ENCODE data around the gene SCARB1. TPM values are rescaled to one million over a fixed set of nuclear protein-coding genes. Genes with fewer than 3 reads are reported as not detected.

SCARB1 gene
- total and polyA plus RNA-seq, 2 donors (not counting 3 experiments of a cell fraction or from before 2014, with no cell fraction given) = 125 to 141 TPM

- Histone ChIP-seq H3K9ac (replicated peaks; ENCODE audit: extremely low read depth, insufficient read depth, low read length) (no peak overlapping the region), H3K27me3 (ENCODE audit: control insufficient read depth in 2 of 2, insufficient read depth in 2 of 2, low read length in 2 of 2) (no peaks in the 10 kb centered on the region), H4K20me1 (replicated peaks; ENCODE audit: control insufficient read depth, extremely low read depth, insufficient read depth, low read length) (no peaks in the 10 kb centered on the region), H2AFZ (ENCODE audit: low read depth, low read length) (no peak overlapping the region), H3K4me3 (replicated peaks in 1 of 3; ENCODE audit: insufficient read depth in 1 of 3, low read depth in 1 of 3, low read length in 3 of 3) (no peak overlapping the region), H3K4me2 (ENCODE audit: insufficient read depth, low read length) (no peak overlapping the region), H3K9me1 (replicated peaks; ENCODE audit: control insufficient read depth, extremely low read depth, insufficient read depth, low read length) (no peaks in the 10 kb centered on the region), H3K79me2 (ENCODE audit: control insufficient read depth, insufficient read depth, low read length) (peaks cover 26% of the 10 kb centered on the region), H3K4me1 (ENCODE audit: control insufficient read depth, extremely low read depth, insufficient read depth, low read length) (no peaks in the 10 kb centered on the region), H3K27ac (ENCODE audit: insufficient read depth, low read depth, low read length) (no peak overlapping the region), H3K36me3 (ENCODE audit: control insufficient read depth in 2 of 2, extremely low read depth in 1 of 2, insufficient read depth in 2 of 2, low read length in 2 of 2) (no peaks in the 10 kb centered on the region), H3K9me3 (replicated peaks; ENCODE audit: control insufficient read depth, insufficient read depth, low read length) (no peaks in the 10 kb centered on the region)
- FAIRE-seq (no peak), DNase-seq (ENCODE audit: low read depth, low spot score) (no peak)
- ChIA-PET CTCF (no interaction called here), POLR2A (no interaction called here)
- no TSS peak for BruUV-seq (replicated peaks)
- dilution Hi-C loops (cut with MboI; ENCODE audit: extremely low pct_ligation_motif_present, low sequenced_read_pairs) (no loop called here), intact Hi-C loops (cut with micrococcal nuclease) (no loop called here)
- TF ChIP-seq POLR2A (IDR thresholded peaks at IDR 0.05; ENCODE audit: low read depth, low read length) (no peak), CTCF (IDR thresholded peaks at IDR 0.05; ENCODE audit: extremely low read depth in 1 of 2, insufficient read depth in 1 of 2, low read depth in 1 of 2, low read length in 2 of 2) (no peak)
These were observed 33.9 kb downstream of the SCARB1 start for GRCh38 chr12:124829708-124830304.

- H4K20me1 ChIP-seq (replicated peaks; ENCODE audit: control insufficient read depth, extremely low read depth, insufficient read depth, low read length) = no peaks in the 10 kb centered on the region
- FAIRE-seq = no peak
- H3K4me1 ChIP-seq (ENCODE audit: control insufficient read depth, extremely low read depth, insufficient read depth, low read length) = no peaks in the 10 kb centered on the region
- no peak overlapping the region for H3K9ac ChIP-seq (replicated peaks; ENCODE audit: extremely low read depth, insufficient read depth, low read length)
- H3K9me3 ChIP-seq (replicated peaks; ENCODE audit: control insufficient read depth, insufficient read depth, low read length) = no peaks in the 10 kb centered on the region
- CTCF ChIA-PET = no interaction called here
- no TSS peak for BruUV-seq (replicated peaks)
- no peaks in the 10 kb centered on the region for H3K27me3 ChIP-seq (ENCODE audit: control insufficient read depth in 2 of 2, insufficient read depth in 2 of 2, low read length in 2 of 2)
- intact Hi-C loops (cut with micrococcal nuclease) (no loop called here), dilution Hi-C loops (cut with MboI; ENCODE audit: extremely low pct_ligation_motif_present, low sequenced_read_pairs) (no loop called here)
- H3K79me2 ChIP-seq (ENCODE audit: control insufficient read depth, insufficient read depth, low read length) = peaks cover 26% of the 10 kb centered on the region
- H3K9me1 ChIP-seq (replicated peaks; ENCODE audit: control insufficient read depth, extremely low read depth, insufficient read depth, low read length) = no peaks in the 10 kb centered on the region
- no peak overlapping the region for H3K4me3 ChIP-seq (replicated peaks in 1 of 3; ENCODE audit: insufficient read depth in 1 of 3, low read depth in 1 of 3, low read length in 3 of 3)
- H3K36me3 ChIP-seq (ENCODE audit: control insufficient read depth in 2 of 2, extremely low read depth in 1 of 2, insufficient read depth in 2 of 2, low read length in 2 of 2) = no peaks in the 10 kb centered on the region
- no peak overlapping the region for H3K27ac ChIP-seq (ENCODE audit: insufficient read depth, low read depth, low read length)
- POLR2A ChIA-PET = no interaction called here
- H2AFZ ChIP-seq (ENCODE audit: low read depth, low read length) = no peak overlapping the region
- H3K4me2 ChIP-seq (ENCODE audit: insufficient read depth, low read length) = no peak overlapping the region
- no peak for DNase-seq (ENCODE audit: low read depth, low spot score)
- TF ChIP-seq POLR2AphosphoS5 (IDR thresholded peaks at IDR 0.05; ENCODE audit: insufficient read depth, low read depth, low read length) = no peak
- no peak for TF ChIP-seq CTCF (IDR thresholded peaks at IDR 0.05; ENCODE audit: extremely low read depth in 1 of 2, insufficient read depth in 1 of 2, low read depth in 1 of 2, low read length in 2 of 2)
- no peak for TF ChIP-seq EZH2 (IDR thresholded peaks at IDR 0.05; ENCODE audit: borderline replicate concordance, low read depth, low read length, severe bottlenecking)
- no peak for TF ChIP-seq GATA2 (IDR thresholded peaks at IDR 0.05; ENCODE audit: insufficient read depth, insufficient read length, low read depth, low read length)
These were observed 34.5 kb downstream of the SCARB1 start for GRCh38 chr12:124829008-124829707.
